MCF 10A (cell line): Measurements from ENCODE around the gene ACAP1. TPM values are rescaled to one million over a fixed set of nuclear protein-coding genes. Genes with fewer than 3 reads are reported as not detected.

ENCODE experiments used
- BruUV-seq: library from RNA; stranded (reverse); fragments of 400-500 nt; replicated peaks from 2 replicates; lab custom pipeline; 2021; lab: Mats Ljungman, UMichigan
- CTCF ChIA-PET: fragments of 300-600 bp; sonication (Branson Sonifier 250); formaldehyde crosslinking; extraction: SDS; loops from one replicate; lab custom pipeline; 2021; ENCODE audit warnings: antibody characterized with exemption, inconsistent platforms; lab: Yijun Ruan, JAX
- POLR2A ChIA-PET: fragments of 300-600, 350-650 bp; sonication (Branson Sonifier 250); formaldehyde crosslinking; extraction: SDS; loops from one replicate; lab custom pipeline; 2020; ENCODE audit warnings: antibody characterized with exemption, inconsistent platforms; lab: Yijun Ruan, JAX
- DNase-seq: peaks from one replicate; pipeline ENCODE4 v3.0.0-alpha.2; 2018; ENCODE audit not compliant: unreplicated experiment
- H3K27ac Mint-ChIP-seq: one replicate; pipeline ENCODE4 v1.8.0; 2022; ENCODE audit warnings: mild to moderate bottlenecking, low read depth, mixed read lengths; ENCODE audit not compliant: unreplicated experiment
- H3K27me3 Mint-ChIP-seq: one replicate; pipeline ENCODE4 v1.8.0; 2022; ENCODE audit warnings: mixed read lengths; ENCODE audit not compliant: insufficient read depth, unreplicated experiment
- H3K36me3 Mint-ChIP-seq: one replicate; pipeline ENCODE4 v1.8.0; 2022; ENCODE audit warnings: mild to moderate bottlenecking, moderate library complexity, mixed read lengths; ENCODE audit not compliant: insufficient read depth, unreplicated experiment
- H3K4me1 Mint-ChIP-seq: one replicate; pipeline ENCODE4 v1.8.0; 2022; ENCODE audit warnings: mixed read lengths; ENCODE audit not compliant: insufficient read depth, unreplicated experiment
- H3K4me3 Mint-ChIP-seq: one replicate; pipeline ENCODE4 v1.8.0; 2022; ENCODE audit warnings: mild to moderate bottlenecking, moderate library complexity, mixed read lengths; ENCODE audit not compliant: unreplicated experiment
- H3K9me3 Mint-ChIP-seq: one replicate; pipeline ENCODE4 v1.8.0; 2022; ENCODE audit warnings: mixed read lengths; ENCODE audit not compliant: unreplicated experiment
- intact Hi-C: fragments of 100-400 bp; cut with micrococcal nuclease; formaldehyde crosslinking; loops from 2 replicates; pipeline ENCODE4 v1.14.1; 2022
- total RNA-seq: library from RNA; stranded (reverse); gene quantifications from 2 replicates; pipeline ENCODE4 v1.2.3, GENCODE V29; 2022
- TF ChIP-seq, protein P1 (sequence below): fragments of 200-600 bp; IDR thresholded peaks from one replicate; pipeline ENCODE4 v1.8.0; 2022; ENCODE audit warnings: antibody characterized with exemption, mild to moderate bottlenecking; ENCODE audit not compliant: unreplicated experiment

ACAP1 gene
- total RNA-seq, 1 experiment from 2014 or later, result 4.9 TPM

DNA sequence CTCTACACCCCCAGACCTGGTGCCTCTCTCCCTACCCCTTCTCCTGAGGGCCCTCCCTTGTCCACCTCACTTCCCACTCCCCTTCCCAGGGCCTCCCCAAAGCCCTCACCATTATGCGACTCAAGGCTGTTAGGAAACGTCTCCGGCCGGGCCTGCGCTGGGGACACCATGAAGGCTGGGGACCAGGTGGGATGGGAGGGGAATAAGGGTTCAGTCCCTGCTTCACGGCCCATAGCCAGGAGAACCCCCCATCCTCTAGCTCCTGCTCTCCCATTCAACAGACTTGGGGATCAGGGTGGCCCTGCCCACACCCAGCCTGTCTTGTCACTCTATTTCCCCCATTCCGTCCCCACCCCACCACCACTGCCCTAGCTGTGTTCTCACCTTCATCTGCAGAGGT is 9.3 kb upstream of the ACAP1 start:
- CTCF ChIA-PET, result interaction anchor here (0.6 to 1.5 kb wide), 3 partner anchors 10 to 234 kb away, joined by 3 to 4 read pairs (median 4); partner anchors contain the start of gene SENP3
- H3K4me1 Mint-ChIP-seq, result peaks cover 15% of the 10 kb centered on the region
- intact Hi-C loops, result no loop called here
- no peaks in the 10 kb centered on the region for H3K27me3 Mint-ChIP-seq
- no peak overlapping the region for H3K4me3 Mint-ChIP-seq
- POLR2A ChIA-PET, result interaction anchor here (0.9 to 1.2 kb wide), 3 partner anchors 11 to 77 kb away, joined by 3 read pairs; partner anchors contain the start of gene TMEM256
- BruUV-seq, result no TSS peak
- no peak overlapping the region for H3K27ac Mint-ChIP-seq
- TF ChIP-seq, protein P1, sequence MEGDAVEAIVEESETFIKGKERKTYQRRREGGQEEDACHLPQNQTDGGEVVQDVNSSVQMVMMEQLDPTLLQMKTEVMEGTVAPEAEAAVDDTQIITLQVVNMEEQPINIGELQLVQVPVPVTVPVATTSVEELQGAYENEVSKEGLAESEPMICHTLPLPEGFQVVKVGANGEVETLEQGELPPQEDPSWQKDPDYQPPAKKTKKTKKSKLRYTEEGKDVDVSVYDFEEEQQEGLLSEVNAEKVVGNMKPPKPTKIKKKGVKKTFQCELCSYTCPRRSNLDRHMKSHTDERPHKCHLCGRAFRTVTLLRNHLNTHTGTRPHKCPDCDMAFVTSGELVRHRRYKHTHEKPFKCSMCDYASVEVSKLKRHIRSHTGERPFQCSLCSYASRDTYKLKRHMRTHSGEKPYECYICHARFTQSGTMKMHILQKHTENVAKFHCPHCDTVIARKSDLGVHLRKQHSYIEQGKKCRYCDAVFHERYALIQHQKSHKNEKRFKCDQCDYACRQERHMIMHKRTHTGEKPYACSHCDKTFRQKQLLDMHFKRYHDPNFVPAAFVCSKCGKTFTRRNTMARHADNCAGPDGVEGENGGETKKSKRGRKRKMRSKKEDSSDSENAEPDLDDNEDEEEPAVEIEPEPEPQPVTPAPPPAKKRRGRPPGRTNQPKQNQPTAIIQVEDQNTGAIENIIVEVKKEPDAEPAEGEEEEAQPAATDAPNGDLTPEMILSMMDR, result no peak
- H3K9me3 Mint-ChIP-seq, result no peaks in the 10 kb centered on the region
- DNase-seq, result no peak
- peaks cover 40% of the 10 kb centered on the region for H3K36me3 Mint-ChIP-seq

DNA sequence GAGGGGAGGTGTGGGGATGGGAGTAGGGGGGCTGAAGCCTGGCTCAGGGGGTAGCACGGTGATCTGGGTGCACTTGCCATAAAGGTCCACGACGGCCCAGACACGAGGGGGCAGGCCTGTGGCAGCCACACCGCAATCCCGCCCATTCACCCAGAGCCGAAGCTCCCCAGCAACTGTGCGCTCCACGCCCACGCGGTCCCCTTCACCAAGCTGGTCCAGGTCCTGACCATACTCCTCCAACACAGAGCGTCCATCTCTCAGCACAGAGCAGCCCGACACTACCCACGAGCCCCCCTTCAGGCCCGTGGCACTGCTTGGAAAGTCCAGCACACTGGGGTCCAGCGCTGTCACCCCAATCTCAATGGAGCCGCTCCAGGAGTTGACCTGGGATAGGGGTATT is 8.8 kb upstream of the ACAP1 start:
- H3K9me3 Mint-ChIP-seq, result no peaks in the 10 kb centered on the region
- TF ChIP-seq, protein P1, result no peak
- ChIA-PET POLR2A (interaction anchor here (0.9 to 1.2 kb wide), 2 partner anchors 34 to 77 kb away, joined by 3 read pairs; partner anchors contain the start of gene TMEM256), CTCF (interaction anchor here (0.6 kb wide), 1 partner anchor 10 kb away, joined by 3 read pairs; no protein-coding TSS in a partner anchor)
- H3K27ac Mint-ChIP-seq, result peak overlapping the region; percentile 96
- H3K27me3 Mint-ChIP-seq, result no peaks in the 10 kb centered on the region
- no peak for DNase-seq
- peaks cover 39% of the 10 kb centered on the region for H3K36me3 Mint-ChIP-seq
- no peak overlapping the region for H3K4me3 Mint-ChIP-seq
- no TSS peak for BruUV-seq
- peaks cover 15% of the 10 kb centered on the region for H3K4me1 Mint-ChIP-seq
- intact Hi-C loops, result no loop called here

DNA sequence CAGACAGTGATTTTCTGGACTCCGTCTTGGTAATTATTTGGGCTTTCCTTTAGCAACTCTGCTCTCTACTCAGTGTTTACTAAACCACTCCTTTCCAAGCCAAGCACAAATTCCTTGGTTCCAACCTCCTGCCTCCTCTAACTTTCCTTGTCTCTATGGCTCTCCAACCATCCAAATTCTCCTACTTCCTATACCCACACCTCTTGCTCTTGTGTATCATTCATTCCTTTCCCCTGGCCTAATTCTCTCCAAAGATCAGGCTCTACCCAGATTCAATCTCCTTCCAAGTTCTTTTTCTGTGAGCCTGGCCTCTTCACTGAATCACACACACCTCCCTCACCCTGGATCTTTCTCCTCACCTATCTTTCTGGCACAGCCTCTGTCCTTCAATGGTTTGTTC is 8.3 kb upstream of the ACAP1 start:
- H3K36me3 Mint-ChIP-seq, result peaks cover 35% of the 10 kb centered on the region
- no peaks in the 10 kb centered on the region for H3K27me3 Mint-ChIP-seq
- ChIA-PET POLR2A (interaction anchor here (0.6 to 3.6 kb wide), 7 partner anchors 14 to 704 kb away, joined by 3 to 54 read pairs (median 16); partner anchors contain the start of genes GPS2, KCTD11 and TMEM256), CTCF (interaction anchor here (0.5 to 0.6 kb wide), 4 partner anchors 8 to 915 kb away, joined by 3 to 4 read pairs (median 3); no protein-coding TSS in a partner anchor)
- no peak for DNase-seq
- TF ChIP-seq, protein P1, result no peak
- H3K4me3 Mint-ChIP-seq, result peak overlapping the region; percentile 99
- H3K27ac Mint-ChIP-seq, result peak overlapping the region; percentile 96
- BruUV-seq, result no TSS peak
- H3K9me3 Mint-ChIP-seq, result no peaks in the 10 kb centered on the region
- H3K4me1 Mint-ChIP-seq, result peaks cover 15% of the 10 kb centered on the region
- intact Hi-C loops, result no loop called here

DNA sequence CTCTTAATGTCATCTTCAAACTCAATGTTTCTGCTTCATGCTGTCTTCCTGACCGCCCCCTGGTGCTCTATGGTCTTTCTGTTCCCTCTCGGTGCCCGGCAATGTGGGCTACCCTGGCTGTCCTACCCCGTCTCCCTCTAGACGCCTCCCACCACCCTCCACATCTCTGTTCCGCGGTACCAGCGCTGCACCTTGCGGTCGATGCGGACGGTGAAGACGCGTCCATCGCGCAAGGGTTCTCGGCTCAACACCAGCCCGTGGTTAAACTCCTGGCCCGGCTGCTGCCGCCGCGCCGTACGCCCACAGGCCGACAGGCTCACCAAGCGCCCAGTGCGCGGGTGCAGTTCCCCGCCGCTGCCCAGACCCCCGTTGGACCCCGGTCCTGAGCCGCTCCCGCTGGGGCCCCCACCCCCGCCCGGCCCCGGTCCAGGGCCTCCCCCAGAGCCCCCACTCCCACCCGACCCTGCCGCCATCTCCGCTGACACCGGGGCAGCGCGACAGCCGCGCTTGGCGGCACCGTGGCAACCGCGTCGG is 7.4 kb upstream of the ACAP1 start, which contains the start of gene NEURL4:
Gene NEURL4, minus strand, starts transcription at position 496 of the 534 bp plus-strand sequence. Its CDS starts 23 bp downstream, at position 473.
- H3K4me3 Mint-ChIP-seq, result peak within 1 kb of the TSS; percentile 99
- peak within 1 kb of the TSS; percentile 96 for H3K27ac Mint-ChIP-seq
- peaks cover 31% of the 10 kb centered on the region for H3K36me3 Mint-ChIP-seq
- H3K9me3 Mint-ChIP-seq, result no peaks in the 10 kb centered on the region
- H3K27me3 Mint-ChIP-seq, result no peaks in the 10 kb centered on the region
- POLR2A ChIA-PET, result interaction anchor here (0.6 to 3.6 kb wide), 27 partner anchors 10 to 703 kb away, joined by 3 to 54 read pairs (median 5); partner anchors contain the start of genes ACADVL, CD68, DLG4 and DVL2
- H3K4me1 Mint-ChIP-seq, result peaks cover 15% of the 10 kb centered on the region
- intact Hi-C loops, result no loop called here
- no peak for DNase-seq
- CTCF ChIA-PET, result interaction anchor here (0.5 to 0.7 kb wide), 5 partner anchors 9 to 914 kb away, joined by 3 to 5 read pairs (median 3); no protein-coding TSS in a partner anchor
- TF ChIP-seq, protein P1, result no peak
- no TSS peak for BruUV-seq
